Adrenal gland (tissue), 5 donors: ENCODE measurements around the gene NAT10.

Experiments
- CTCF ChIP-seq, 6 experiments: fragments of 450-650 bp in 4 of 6; fragments of 200-600 bp in 2 of 6; sonication (generic) in 1 of 6; IDR thresholded peaks; 1 replicate in 5 of 6; 2 replicates in 1 of 6; pipeline versions ENCODE4 v1.5.1 to v1.8.0; 2016 to 2021; ENCODE audit warnings: antibody characterized with exemption in 6 of 6, mild to moderate bottlenecking in 2 of 6, moderate library complexity in 1 of 6
- POLR2A ChIP-seq, 2 donors: fragments of 450-650 bp; IDR thresholded peaks; one replicate each; pipeline ENCODE4 v1.6.1; 2017; ENCODE audit warnings: antibody characterized with exemption in 2 of 2, mild to moderate bottlenecking in 2 of 2, moderate library complexity in 1 of 2
- donor health status: DM: no; HTN: no; CAD: no.

DNA sequence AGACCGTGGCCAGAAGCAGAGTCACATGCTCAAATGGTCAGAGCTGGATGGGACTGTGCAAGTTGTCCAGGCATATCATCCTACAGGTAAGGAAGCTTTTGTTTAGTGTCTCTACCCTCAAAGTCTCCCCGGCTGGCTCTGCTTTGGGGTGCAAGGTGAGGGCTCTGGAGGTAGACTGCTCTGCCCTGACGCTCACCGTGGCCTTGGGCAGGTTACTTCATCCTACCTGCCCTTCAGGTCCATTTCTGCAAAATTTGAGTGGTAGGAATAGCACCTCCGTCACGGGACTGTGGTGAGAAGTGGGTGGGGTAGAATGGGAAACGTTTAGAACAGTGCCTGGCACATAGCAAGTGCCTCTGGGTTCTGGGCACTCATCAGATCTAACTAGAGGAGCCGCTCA lies 42.2 kb downstream of the NAT10 start:
- TF ChIP-seq POLR2A (IDR thresholded peaks at IDR 0.05) (no peak), CTCF (IDR thresholded peaks at IDR 0.05) (no peak)
